Testis (tissue), 3 donors: ENCODE measurements around the gene SHC4. TPM values are rescaled to one million over a fixed set of nuclear protein-coding genes. Genes with fewer than 3 reads are reported as not detected.

ENCODE experiments used
- DNase-seq: peaks from one replicate; pipeline ENCODE4 v3.0.0-alpha.2; 2019
- H3K27ac ChIP-seq, 2 donors: fragments of 200-600 bp; sonication (generic); one replicate each; pipeline ENCODE4 v1.5.1; 2019
- H3K27me3 ChIP-seq: fragments of 200-600 bp; sonication (generic); one replicate; pipeline ENCODE4 v1.5.1; 2019
- H3K36me3 ChIP-seq: fragments of 200-600 bp; sonication (generic); one replicate; pipeline ENCODE4 v1.5.1; 2017; ENCODE audit warnings: low read depth; ENCODE audit errors: missing control alignments
- H3K4me1 ChIP-seq: fragments of 200-600 bp; sonication (generic); one replicate; pipeline ENCODE4 v1.5.1; 2019
- H3K4me3 ChIP-seq, 2 donors: fragments of 200-600 bp; sonication (generic); one replicate each; pipeline ENCODE4 v1.5.1; 2017 to 2019
- H3K9me3 ChIP-seq: fragments of 200-600 bp; sonication (generic); one replicate; pipeline ENCODE4 v1.5.1; 2017
- CTCF ChIP-seq, 3 experiments: fragments of 450-650 bp in 2 of 3; fragments of 200-600 bp in 1 of 3; sonication (generic) in 1 of 3; IDR thresholded peaks; one replicate each; pipeline ENCODE4 v1.5.1; 2016 to 2019; ENCODE audit warnings: antibody characterized with exemption in 3 of 3, mild to moderate bottlenecking in 2 of 3, moderate library complexity in 1 of 3
- POLR2A ChIP-seq: fragments of 450-650 bp; IDR thresholded peaks from one replicate; pipeline ENCODE4 v1.6.1; 2017; ENCODE audit warnings: antibody characterized with exemption, mild to moderate bottlenecking, moderate library complexity
- WGBS, 2 donors: methylation state at CpG; one replicate each; pipeline ENCODE4 v1.1.5; 2018; 5-methylcytosine and 5-hydroxymethylcytosine counted together
- intact Hi-C: fragments of 100-400 bp; cut with DNase I; formaldehyde crosslinking; loops from one replicate; pipeline ENCODE4 v1.15.1; 2023; ENCODE audit warnings: low total_unique reads
- polyA plus RNA-seq: library from polyadenylated mRNA; stranded (reverse); fragments of 350-450 nt; fragmentation: Illumina TruSeq; extraction: RNeasy Lipid Tissue Mini Kit (QIAGEN cat#74804); gene quantifications from one replicate; pipeline ENCODE4 v1.2.3, GENCODE V29; 2014; ENCODE audit warnings: low read depth, low replicate concordance; ENCODE audit not compliant: insufficient read depth
- total RNA-seq, 2 donors: library from RNA; depleted of rRNA; stranded (reverse); fragments of >200 nt; gene quantifications; one replicate each; pipeline ENCODE4 v1.2.3, GENCODE V29; 2016

SHC4 gene
- total and polyA plus RNA-seq, 3 donors from 2014 or later, result 22.7 to 70.4 (median 52.0) TPM

DNA sequence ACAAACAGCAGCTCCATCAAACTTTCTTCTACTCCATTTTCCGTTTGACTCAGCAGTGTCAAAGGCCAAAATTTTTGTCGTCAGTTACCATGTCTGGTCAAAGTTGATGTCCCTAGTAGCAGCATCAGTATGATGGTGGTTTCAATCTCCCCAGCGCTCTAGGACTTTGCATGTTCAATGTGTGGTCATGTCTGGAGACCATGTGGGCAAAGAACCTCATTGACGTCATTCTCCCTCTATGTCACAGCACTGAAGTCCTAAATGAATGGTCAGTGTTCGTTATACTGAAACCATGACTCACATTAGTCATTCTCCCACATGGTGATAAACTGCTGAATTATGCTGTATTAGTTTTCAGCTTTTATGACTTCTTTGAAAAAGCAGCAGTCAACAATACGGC, 23.2 kb downstream of the SHC4 start:
- TF ChIP-seq CTCF (IDR thresholded peaks at IDR 0.05) (no peak), POLR2A (no peak)
- Histone ChIP-seq H3K9me3 (no peaks in the 10 kb centered on the region), H3K27ac (no peak overlapping the region), H3K4me1 (peaks cover 4% of the 10 kb centered on the region), H3K27me3 (no peaks in the 10 kb centered on the region), H3K4me3 (no peak overlapping the region), H3K36me3 (no peaks in the 10 kb centered on the region)
- intact Hi-C loops, result no loop called here
- DNase-seq, result no peak
- 83 to 87% methylated on average over 6 of the region's 6 CpGs for WGBS, 2 donors

GRCh38 chr15:48939648-48940047, 24.1 kb downstream of the SHC4 start:
- H3K9me3 ChIP-seq, result no peaks in the 10 kb centered on the region
- H3K27me3 ChIP-seq, result no peaks in the 10 kb centered on the region
- TF ChIP-seq POLR2A, result no peak
- no peak for TF ChIP-seq CTCF (IDR thresholded peaks at IDR 0.05)
- H3K4me3 ChIP-seq, result no peak overlapping the region
- WGBS, 2 donors, result 92 to 95% methylated on average over 3 to 4 of the region's 4 CpGs
- no peaks in the 10 kb centered on the region for H3K36me3 ChIP-seq
- peaks cover 4% of the 10 kb centered on the region for H3K4me1 ChIP-seq
- H3K27ac ChIP-seq, result no peak overlapping the region
- intact Hi-C loops, result no loop called here
- DNase-seq, result no peak

GRCh38 chr15:48937886-48938285, 25.8 kb downstream of the SHC4 start:
- Histone ChIP-seq H3K27me3 (no peaks in the 10 kb centered on the region), H3K36me3 (no peaks in the 10 kb centered on the region), H3K4me1 (peaks cover 4% of the 10 kb centered on the region), H3K4me3 (no peak overlapping the region), H3K27ac (no peak overlapping the region), H3K9me3 (no peaks in the 10 kb centered on the region)
- intact Hi-C loops, result no loop called here
- DNase-seq, result no peak
- TF ChIP-seq POLR2A (no peak), CTCF (IDR thresholded peaks at IDR 0.05) (no peak)
- 92 to 94% methylated on average over 2 of the region's 2 CpGs for WGBS, 2 donors

- no peak for DNase-seq
- intact Hi-C loops, result no loop called here
- peaks cover 4% of the 10 kb centered on the region for H3K4me1 ChIP-seq
- no peak overlapping the region for H3K27ac ChIP-seq
- H3K9me3 ChIP-seq, result no peaks in the 10 kb centered on the region
- no peak for TF ChIP-seq POLR2A
- no peak for TF ChIP-seq CTCF (IDR thresholded peaks at IDR 0.05)
- 67 to 72% methylated on average over 1 of the region's 1 CpG for WGBS, 2 donors
- H3K36me3 ChIP-seq, result no peaks in the 10 kb centered on the region
- H3K4me3 ChIP-seq, result no peak overlapping the region
- no peaks in the 10 kb centered on the region for H3K27me3 ChIP-seq
Measured at GRCh38 chr15:48936666-48937065, 27.1 kb downstream of the SHC4 start.

DNA sequence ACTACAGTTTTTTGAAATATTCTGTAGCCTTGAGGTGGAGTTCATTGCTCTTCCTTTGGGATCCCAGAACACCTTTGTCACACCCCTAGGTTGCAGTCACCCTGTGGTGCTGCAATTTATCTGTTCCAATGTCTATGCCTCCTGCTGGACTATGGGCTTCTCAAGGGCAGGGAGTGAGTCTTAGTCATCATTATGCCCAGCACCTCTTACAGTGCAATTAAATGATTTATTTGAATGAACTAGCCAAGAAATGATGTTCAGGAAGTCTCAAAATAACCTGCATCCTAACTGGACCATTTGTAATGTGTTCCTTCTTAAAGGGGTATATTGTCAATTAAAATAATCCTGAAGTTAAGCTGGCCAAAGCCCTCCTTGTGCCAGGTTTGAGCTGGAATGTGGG, 28.5 kb downstream of the SHC4 start:
- no peak for DNase-seq
- Histone ChIP-seq H3K9me3 (no peaks in the 10 kb centered on the region), H3K4me1 (no peaks in the 10 kb centered on the region), H3K4me3 (no peak overlapping the region), H3K27ac (no peak overlapping the region), H3K36me3 (no peaks in the 10 kb centered on the region), H3K27me3 (no peaks in the 10 kb centered on the region)
- intact Hi-C loops, result no loop called here
- TF ChIP-seq POLR2A (no peak), CTCF (IDR thresholded peaks at IDR 0.05) (no peak)
